Stomach (tissue), 9 donors: ENCODE results near the gene TSKU. TPM values are rescaled to one million over a fixed set of nuclear protein-coding genes. Genes with fewer than 3 reads are reported as not detected.
A peak's percentile ranks its signal among the peaks of the same experiment; 100 is the strongest.

ENCODE experiments used
- DNase-seq, 2 donors: peaks; one replicate each; pipeline versions ENCODE4 v3.0.0 to v3.0.0-alpha.2; 2013 to 2019
- H3K27ac ChIP-seq, 5 donors: fragments of 200-600 bp in 4 of 5; sonication (generic) in 4 of 5; one replicate each; pipeline ENCODE4 v1.5.1; 2013 to 2019; ENCODE audit warnings: mild to moderate bottlenecking in 1 of 5, moderate library complexity in 1 of 5
- H3K27me3 ChIP-seq, 3 donors: fragments of 200-600 bp; sonication (generic); one replicate each; pipeline ENCODE4 v1.5.1; 2017 to 2019; ENCODE audit warnings: mixed run types in 1 of 3
- H3K36me3 ChIP-seq, 4 donors: fragments of 200-600 bp; sonication (generic); 1 replicate in 3 of 4; 2 replicates in 1 of 4; pipeline ENCODE4 v1.5.1; 2016 to 2019
- H3K4me1 ChIP-seq, 4 donors: fragments of 200-600 bp; sonication (generic); one replicate each; pipeline ENCODE4 v1.5.1; 2016 to 2019
- H3K4me3 ChIP-seq, 4 donors: fragments of 200-600 bp; sonication (generic) in 3 of 4; one replicate each; pipeline ENCODE4 v1.5.1; 2016 to 2019; ENCODE audit warnings: mild to moderate bottlenecking in 1 of 4
- H3K9me3 ChIP-seq, 4 donors: fragments of 200-600 bp; sonication (generic); one replicate each; pipeline ENCODE4 v1.5.1; 2016 to 2019
- CTCF ChIP-seq, 7 experiments: fragments of 450-650 bp in 4 of 7; fragments of 200-600 bp in 3 of 7; sonication (generic) in 3 of 7; IDR thresholded peaks; one replicate each; pipeline ENCODE4 v1.5.1; 2016 to 2019; ENCODE audit warnings: antibody characterized with exemption in 7 of 7, control low read depth in 2 of 7, mild to moderate bottlenecking in 1 of 7
- EP300 ChIP-seq: sonication (generic); formaldehyde crosslinking; IDR thresholded peaks from one replicate; pipeline ENCODE4 v1.6.1; 2017; ENCODE audit warnings: antibody characterized with exemption
- POLR2A ChIP-seq, 4 donors: fragments of 450-650 bp; IDR thresholded peaks; one replicate each; pipeline ENCODE4 v1.6.1; 2016; ENCODE audit warnings: antibody characterized with exemption in 4 of 4, control low read depth in 2 of 4, mild to moderate bottlenecking in 1 of 4, moderate library complexity in 1 of 4
- POLR2AphosphoS5 ChIP-seq, 3 donors: sonication (generic); formaldehyde crosslinking; IDR thresholded peaks; one replicate each; pipeline ENCODE4 v1.6.1; 2016; ENCODE audit warnings: antibody characterized with exemption in 3 of 3
- WGBS, 5 donors: extraction: QIAGEN DNeasy Blood & Tissue Kit in 3 of 5; methylation state at CpG; one replicate each; pipeline versions ENCODE4 v1.1.5 to v1.1.7; 2013 to 2018; 5-methylcytosine and 5-hydroxymethylcytosine counted together
- intact Hi-C: fragments of 100-400 bp; cut with DNase I; formaldehyde crosslinking; loops from one replicate; pipeline ENCODE4 v1.15.1; 2023; ENCODE audit warnings: low total_unique reads
- polyA plus RNA-seq, 3 donors: library from polyadenylated mRNA; stranded (reverse); fragments of 200-250 nt; gene quantifications; one replicate each; pipeline ENCODE4 v1.2.3, GENCODE V29; 2013
- total RNA-seq, 5 donors: library from RNA; depleted of rRNA; stranded (reverse); fragments of >200 nt; gene quantifications; one replicate each; pipeline versions ENCODE4 v1.1.0 to v1.2.3, GENCODE V29; 2014 to 2016
- donor health status: healthy with polysubstance abuse.
- donor health status: Bipolar disorder and iron deficiency.
- donor health status: healthy.

The TSKU gene
- total and polyA plus RNA-seq, 8 donors: 11.1 to 114 (median 19.7) TPM

- no peak for DNase-seq
- peaks cover 0 to 22% (median 5%) of the 10 kb centered on the region in 4 donors for H3K4me1 ChIP-seq
- 70 to 77% (median 73%) methylated on average over 6 of the region's 6 CpGs for WGBS, 5 donors
Measured at GRCh38 chr11:76739798-76740197, 43.4 kb upstream of the TSKU start.

GRCh38 chr11:76740772-76741171 is 42.4 kb upstream of the TSKU start:
- Histone ChIP-seq H3K9me3 (no peaks in the 10 kb centered on the region), H3K36me3 (no peaks in the 10 kb centered on the region), H3K4me3 (no peak overlapping the region), H3K27ac (no peak overlapping the region), H3K27me3 (no peaks in the 10 kb centered on the region), H3K4me1 (peaks cover 0 to 25% (median 8%) of the 10 kb centered on the region in 4 donors)
- no peak for TF ChIP-seq CTCF (IDR thresholded peaks at IDR 0.05)
- TF ChIP-seq POLR2AphosphoS5 (IDR thresholded peaks at IDR 0.05): no peak
- TF ChIP-seq EP300: no peak
- no peak for TF ChIP-seq POLR2A (IDR thresholded peaks at IDR 0.05)
- WGBS, 5 donors: 69 to 71% (median 70%) methylated on average over 5 of the region's 5 CpGs
- intact Hi-C loops: no loop called here
- no peak for DNase-seq

More at GRCh38 chr11:76739798-76740197, 43.4 kb upstream of the TSKU start:
- Histone ChIP-seq H3K27me3 (no peaks in the 10 kb centered on the region), H3K9me3 (no peaks in the 10 kb centered on the region), H3K36me3 (no peaks in the 10 kb centered on the region), H3K27ac (no peak overlapping the region), H3K4me3 (no peak overlapping the region)
- intact Hi-C loops: loop anchor here (5.0 kb wide), 1 partner anchor 58 kb away; no protein-coding TSS in a partner anchor
- TF ChIP-seq POLR2AphosphoS5 (IDR thresholded peaks at IDR 0.05) (no peak), POLR2A (IDR thresholded peaks at IDR 0.05) (no peak), EP300 (no peak), CTCF (IDR thresholded peaks at IDR 0.05) (no peak)

- no peaks in the 10 kb centered on the region for H3K27me3 ChIP-seq
- H3K9me3 ChIP-seq: no peaks in the 10 kb centered on the region
- H3K27ac ChIP-seq: no peak overlapping the region
- no peak for DNase-seq
- 71 to 98% (median 91%) methylated on average over 4 of the region's 4 CpGs for WGBS, 5 donors
- H3K36me3 ChIP-seq: no peaks in the 10 kb centered on the region
- intact Hi-C loops: no loop called here
- TF ChIP-seq POLR2A (IDR thresholded peaks at IDR 0.05) (no peak), EP300 (no peak), POLR2AphosphoS5 (IDR thresholded peaks at IDR 0.05) (no peak), CTCF (IDR thresholded peaks at IDR 0.05) (no peak)
- H3K4me1 ChIP-seq: peaks cover 0 to 26% (median 11%) of the 10 kb centered on the region in 4 donors
- H3K4me3 ChIP-seq: no peak overlapping the region
Measured at GRCh38 chr11:76742902-76743301, 40.3 kb upstream of the TSKU start.

- peak in 1 of 2 donors; percentile 56 for DNase-seq
- intact Hi-C loops: loop anchor here (5.0 kb wide), 1 partner anchor 48 kb away; no protein-coding TSS in a partner anchor
- TF ChIP-seq POLR2AphosphoS5 (IDR thresholded peaks at IDR 0.05): no peak
- TF ChIP-seq CTCF (IDR thresholded peaks at IDR 0.05): no peak
- TF ChIP-seq EP300: no peak
- TF ChIP-seq POLR2A (IDR thresholded peaks at IDR 0.05): no peak
- H3K36me3 ChIP-seq: no peaks in the 10 kb centered on the region
- no peaks in the 10 kb centered on the region for H3K9me3 ChIP-seq
- H3K4me3 ChIP-seq: no peak overlapping the region
- H3K4me1 ChIP-seq: peaks cover 0 to 29% (median 8%) of the 10 kb centered on the region in 4 donors
- 66 to 77% (median 74%) methylated on average over 13 to 14 of the region's 14 CpGs for WGBS, 5 donors
- peak overlapping the region in 4 of 5 donors; percentile 48 to 63 (median 58) for H3K27ac ChIP-seq
- H3K27me3 ChIP-seq: no peaks in the 10 kb centered on the region
Measured at GRCh38 chr11:76744186-76745043, 38.7 kb upstream of the TSKU start.
